ENCODE measurements around the gene SHISA7. TPM values are rescaled to one million over a fixed set of nuclear protein-coding genes. Genes with fewer than 3 reads are reported as not detected.

The SHISA7 gene
- total RNA-seq, 1 experiment from 2014 or later = not detected

DNA sequence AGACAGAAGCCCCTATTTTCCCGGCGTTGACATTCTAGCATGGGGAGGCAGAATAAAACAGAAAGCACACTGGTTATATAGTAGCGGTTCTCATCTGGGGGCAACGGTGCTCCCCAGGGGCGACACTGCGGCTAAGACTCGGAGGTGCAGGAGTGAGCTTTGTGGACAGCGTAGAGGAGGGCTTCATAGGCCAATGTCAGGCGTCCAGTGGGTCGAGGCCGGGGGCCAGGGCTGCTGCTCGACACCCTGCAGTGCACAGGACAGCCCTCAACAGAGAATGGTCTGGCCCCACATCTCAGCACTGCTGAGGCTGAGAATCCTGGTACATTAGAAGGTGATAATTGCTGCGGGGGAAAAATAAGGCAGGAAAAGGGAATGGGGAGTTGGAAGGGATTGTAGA lies 34.8 kb upstream of the SHISA7 start:
- ChIA-PET POLR2A (interaction anchor here (2.6 kb wide), 1 partner anchor 16 kb away, joined by 32 read pairs; the partner anchor contains the start of gene ISOC2), CTCF (no interaction called here)
- TF ChIP-seq, protein P1, sequence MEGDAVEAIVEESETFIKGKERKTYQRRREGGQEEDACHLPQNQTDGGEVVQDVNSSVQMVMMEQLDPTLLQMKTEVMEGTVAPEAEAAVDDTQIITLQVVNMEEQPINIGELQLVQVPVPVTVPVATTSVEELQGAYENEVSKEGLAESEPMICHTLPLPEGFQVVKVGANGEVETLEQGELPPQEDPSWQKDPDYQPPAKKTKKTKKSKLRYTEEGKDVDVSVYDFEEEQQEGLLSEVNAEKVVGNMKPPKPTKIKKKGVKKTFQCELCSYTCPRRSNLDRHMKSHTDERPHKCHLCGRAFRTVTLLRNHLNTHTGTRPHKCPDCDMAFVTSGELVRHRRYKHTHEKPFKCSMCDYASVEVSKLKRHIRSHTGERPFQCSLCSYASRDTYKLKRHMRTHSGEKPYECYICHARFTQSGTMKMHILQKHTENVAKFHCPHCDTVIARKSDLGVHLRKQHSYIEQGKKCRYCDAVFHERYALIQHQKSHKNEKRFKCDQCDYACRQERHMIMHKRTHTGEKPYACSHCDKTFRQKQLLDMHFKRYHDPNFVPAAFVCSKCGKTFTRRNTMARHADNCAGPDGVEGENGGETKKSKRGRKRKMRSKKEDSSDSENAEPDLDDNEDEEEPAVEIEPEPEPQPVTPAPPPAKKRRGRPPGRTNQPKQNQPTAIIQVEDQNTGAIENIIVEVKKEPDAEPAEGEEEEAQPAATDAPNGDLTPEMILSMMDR (IDR thresholded peaks at IDR 0.05; ENCODE audit: insufficient read depth in 1 of 2, low read depth in 1 of 2, low read length in 1 of 2, severe bottlenecking in 1 of 2, unreplicated experiment in 1 of 2) = no peak
- Mint-ChIP-seq H3K9me3 (ENCODE audit: unreplicated experiment) (no peaks in the 10 kb centered on the region), H3K36me3 (ENCODE audit: insufficient read depth, unreplicated experiment) (peaks cover 19% of the 10 kb centered on the region), H3K4me1 (ENCODE audit: low read depth, unreplicated experiment) (peaks cover 19% of the 10 kb centered on the region), H3K27me3 (ENCODE audit: insufficient read depth, unreplicated experiment) (no peaks in the 10 kb centered on the region), H3K4me3 (ENCODE audit: unreplicated experiment) (peak overlapping the region; percentile 94), H3K27ac (ENCODE audit: unreplicated experiment) (peak overlapping the region; percentile 36)
- no peak for DNase-seq
- H3K9me3 ChIP-seq = no peaks in the 10 kb centered on the region
- no peaks in the 10 kb centered on the region for H3K36me3 ChIP-seq (ENCODE audit: control insufficient read depth, insufficient read depth, low read length)
- H3K4me3 ChIP-seq (ENCODE audit: low read depth, low read length) = peak overlapping the region; percentile 47
- H3K27me3 ChIP-seq (replicated peaks; ENCODE audit: control insufficient read depth, insufficient read depth, low read length) = no peaks in the 10 kb centered on the region
- peaks cover 14% of the 10 kb centered on the region for H3K4me1 ChIP-seq
- intact Hi-C loops (cut with micrococcal nuclease; ENCODE audit: unreplicated experiment) = loop anchor here (2.0 kb wide), 1 partner anchor 17 kb away; the partner anchor contains the start of gene ISOC2
- no TSS peak for BruUV-seq (replicated peaks)

DNA sequence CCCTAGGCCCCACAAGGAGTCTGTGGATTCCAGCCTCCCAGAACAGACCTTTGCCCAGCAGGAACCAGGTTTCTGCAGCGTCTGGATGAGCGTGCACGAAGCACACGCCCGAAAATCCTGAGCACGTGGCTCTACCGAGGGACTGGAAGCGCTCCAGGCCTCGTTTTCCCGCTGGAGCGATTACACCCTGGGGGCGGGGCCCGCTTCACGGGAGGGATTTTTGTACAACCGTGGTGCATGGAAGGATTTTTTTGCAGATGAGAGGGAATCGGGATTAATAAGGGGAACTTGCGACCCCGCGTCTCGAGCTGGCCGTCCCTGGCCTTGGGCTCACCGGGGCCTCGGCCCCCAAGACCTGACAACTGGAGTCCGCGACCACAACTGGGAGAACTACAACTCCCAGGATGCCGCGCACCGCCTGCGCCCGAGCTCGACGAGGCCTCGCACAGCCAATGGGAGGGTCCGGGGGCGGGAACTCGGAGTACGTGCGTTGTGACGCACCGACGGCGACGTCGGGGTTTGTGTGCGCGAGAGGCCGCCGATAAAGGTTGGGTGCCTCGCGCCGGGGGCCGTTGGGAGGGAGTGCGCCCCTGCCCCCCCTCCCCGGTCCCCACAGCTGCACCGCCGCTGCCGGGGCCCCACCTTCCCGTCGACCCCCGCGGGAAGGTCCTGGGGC lies 33.1 kb upstream of the SHISA7 start, which contains the start of gene ZNF628:
Gene ZNF628, plus strand, starts transcription at position 518 of the 676 bp plus-strand sequence. CDS start 3,294 bp downstream, outside the sequence.
- DNase-seq = peak; percentile 99
- Mint-ChIP-seq H3K4me3 (ENCODE audit: unreplicated experiment) (peak within 1 kb of the TSS; percentile 94), H3K4me1 (ENCODE audit: low read depth, unreplicated experiment) (peaks cover 19% of the 10 kb centered on the region), H3K27ac (ENCODE audit: unreplicated experiment) (peak within 1 kb of the TSS; percentile 99), H3K36me3 (ENCODE audit: insufficient read depth, unreplicated experiment) (peaks cover 19% of the 10 kb centered on the region), H3K27me3 (ENCODE audit: insufficient read depth, unreplicated experiment) (no peaks in the 10 kb centered on the region), H3K9me3 (ENCODE audit: unreplicated experiment) (no peaks in the 10 kb centered on the region)
- intact Hi-C loops (cut with micrococcal nuclease; ENCODE audit: unreplicated experiment) = loop anchor here (2.0 kb wide), 1 partner anchor 15 kb away; the partner anchor contains the start of gene ISOC2
- BruUV-seq (replicated peaks) = no TSS peak
- H3K27me3 ChIP-seq (replicated peaks; ENCODE audit: control insufficient read depth, insufficient read depth, low read length) = no peaks in the 10 kb centered on the region
- TF ChIP-seq, protein P1 (IDR thresholded peaks at IDR 0.05; ENCODE audit: insufficient read depth in 1 of 2, low read depth in 1 of 2, low read length in 1 of 2, severe bottlenecking in 1 of 2, unreplicated experiment in 1 of 2) = no peak
- peaks cover 14% of the 10 kb centered on the region for H3K4me1 ChIP-seq
- H3K36me3 ChIP-seq (ENCODE audit: control insufficient read depth, insufficient read depth, low read length) = no peaks in the 10 kb centered on the region
- H3K9me3 ChIP-seq = no peaks in the 10 kb centered on the region
- ChIA-PET POLR2A (interaction anchor here (0.5 to 2.6 kb wide), 30 partner anchors 9 to 407 kb away, joined by 3 to 32 read pairs (median 4); partner anchors contain the start of genes FIZ1, HSPBP1, ISOC2 and KMT5C), CTCF (interaction anchor here (0.6 to 2.3 kb wide), 11 partner anchors 9 to 335 kb away, joined by 3 to 28 read pairs (median 3); partner anchors contain the start of genes ISOC2, NAT14 and ZNF784)
- peak within 1 kb of the TSS; percentile 47 for H3K4me3 ChIP-seq (ENCODE audit: low read depth, low read length)

DNA sequence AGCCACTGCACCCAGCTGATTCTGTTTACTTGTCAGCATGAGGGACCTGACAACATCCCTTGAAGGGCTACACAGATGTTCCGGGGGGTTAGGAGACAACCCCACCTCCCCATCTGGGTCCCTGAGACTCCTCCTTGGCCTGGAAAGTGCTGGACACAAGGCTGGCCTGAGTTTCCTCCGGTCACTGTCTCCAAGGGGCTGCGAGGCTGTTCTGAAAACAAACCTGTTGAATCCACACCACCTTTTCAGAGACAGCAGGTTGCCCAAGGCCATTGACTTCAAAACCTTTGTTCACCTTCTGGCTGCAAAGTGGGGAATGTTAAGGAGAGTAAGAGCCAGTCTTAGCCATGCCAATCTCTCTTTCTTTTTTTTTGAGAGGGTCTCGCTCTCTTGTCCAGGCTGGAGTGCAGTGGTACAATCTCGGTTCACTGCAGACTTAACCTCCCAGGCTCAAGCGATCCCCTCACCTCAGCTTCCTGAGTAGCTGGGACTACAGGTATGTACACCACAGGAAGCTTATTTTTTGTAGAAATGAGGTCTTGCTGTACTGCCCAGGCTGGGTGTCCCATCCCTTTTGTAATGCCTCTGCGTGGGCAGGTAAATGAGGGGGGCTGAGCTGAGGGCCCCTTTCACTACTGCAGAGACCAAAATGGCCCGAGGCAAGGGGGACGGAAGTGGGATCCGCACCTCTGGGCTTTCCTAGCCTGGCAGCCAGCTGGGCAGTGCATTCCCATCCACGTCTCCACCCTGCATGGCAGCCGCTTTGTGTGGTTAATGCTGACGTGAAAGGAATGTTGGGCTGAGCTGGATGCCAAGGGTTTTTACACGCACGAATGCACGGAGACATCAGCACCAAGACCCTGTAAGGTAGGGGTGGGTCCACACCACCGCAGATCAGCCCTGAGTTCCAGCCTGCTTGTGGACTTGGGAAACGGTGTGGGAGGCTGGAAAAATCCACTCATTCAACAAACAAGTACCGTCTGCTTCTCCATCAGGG lies 31.5 kb upstream of the SHISA7 start:
- BruUV-seq (replicated peaks) = no TSS peak

More for the DNA sequence above, 31.5 kb upstream of the SHISA7 start:
- no peaks in the 10 kb centered on the region for H3K36me3 ChIP-seq (ENCODE audit: control insufficient read depth, insufficient read depth, low read length)
- ChIA-PET CTCF (no interaction called here), POLR2A (no interaction called here)
- H3K4me3 ChIP-seq (ENCODE audit: low read depth, low read length) = no peak overlapping the region
- peaks cover 19% of the 10 kb centered on the region for H3K4me1 Mint-ChIP-seq (ENCODE audit: low read depth, unreplicated experiment)
- no peaks in the 10 kb centered on the region for H3K9me3 ChIP-seq
- H3K9me3 Mint-ChIP-seq (ENCODE audit: unreplicated experiment) = no peaks in the 10 kb centered on the region
- H3K36me3 Mint-ChIP-seq (ENCODE audit: insufficient read depth, unreplicated experiment) = peaks cover 19% of the 10 kb centered on the region
- intact Hi-C loops (cut with micrococcal nuclease; ENCODE audit: unreplicated experiment) = no loop called here
- no peaks in the 10 kb centered on the region for H3K27me3 Mint-ChIP-seq (ENCODE audit: insufficient read depth, unreplicated experiment)
- H3K4me1 ChIP-seq = peaks cover 14% of the 10 kb centered on the region
- H3K4me3 Mint-ChIP-seq (ENCODE audit: unreplicated experiment) = no peak overlapping the region
- TF ChIP-seq, protein P1 (IDR thresholded peaks at IDR 0.05; ENCODE audit: insufficient read depth in 1 of 2, low read depth in 1 of 2, low read length in 1 of 2, severe bottlenecking in 1 of 2, unreplicated experiment in 1 of 2) = no peak
- H3K27ac Mint-ChIP-seq (ENCODE audit: unreplicated experiment) = no peak overlapping the region
- no peaks in the 10 kb centered on the region for H3K27me3 ChIP-seq (replicated peaks; ENCODE audit: control insufficient read depth, insufficient read depth, low read length)
- DNase-seq = no peak
